NCI-H2081 (cell line): ENCODE measurements around the gene NF1.
"Not testable (repeated sequence)": the region's sequence is repeated elsewhere in the genome, so short reads cannot be mapped to it uniquely, and the experiment has no call there.

Source experiments
- DNase-seq, 2 experiments: peaks; one replicate each; lab custom pipeline; 2025; lab: John Stamatoyannopoulos, UW

Gene NF1

DNA sequence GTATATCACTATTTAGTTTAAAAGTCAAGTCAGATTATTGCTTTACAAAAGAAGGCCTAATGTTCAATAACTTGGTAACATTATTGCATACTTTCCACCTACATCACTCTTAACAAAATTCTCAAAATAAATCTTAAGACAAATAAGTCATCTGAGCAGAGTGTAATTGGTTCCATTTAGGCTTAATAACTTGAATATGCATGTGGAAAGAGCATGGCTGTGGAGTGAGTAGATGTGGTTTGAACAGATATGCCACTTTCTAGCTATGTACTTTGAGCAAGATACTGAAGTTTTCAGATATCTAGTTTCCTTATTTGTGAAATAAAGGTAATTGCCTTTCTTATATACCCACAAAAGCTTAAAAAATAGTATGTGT is 233.4 kb downstream of the NF1 start:
- no peak for DNase-seq

DNA sequence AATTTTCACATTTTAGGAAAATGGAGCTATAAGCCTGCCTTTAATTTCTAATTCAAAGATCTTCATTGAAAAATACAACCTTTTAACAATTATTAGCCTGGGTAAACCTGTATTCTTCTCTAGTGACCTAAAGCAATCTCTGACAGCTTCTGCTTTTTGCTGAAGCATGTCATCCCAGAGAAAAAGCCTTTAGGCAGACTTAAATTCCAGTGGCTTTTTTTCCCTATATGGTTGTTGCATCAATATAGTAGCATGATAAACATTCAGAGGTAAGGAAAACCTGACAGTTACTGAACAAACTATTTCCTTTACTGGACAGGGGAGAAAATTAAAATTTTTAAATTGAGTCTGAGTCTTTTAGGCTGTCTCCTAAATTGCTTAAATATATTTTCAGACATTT is 234.4 kb downstream of the NF1 start:
- DNase-seq, result no peak

DNA sequence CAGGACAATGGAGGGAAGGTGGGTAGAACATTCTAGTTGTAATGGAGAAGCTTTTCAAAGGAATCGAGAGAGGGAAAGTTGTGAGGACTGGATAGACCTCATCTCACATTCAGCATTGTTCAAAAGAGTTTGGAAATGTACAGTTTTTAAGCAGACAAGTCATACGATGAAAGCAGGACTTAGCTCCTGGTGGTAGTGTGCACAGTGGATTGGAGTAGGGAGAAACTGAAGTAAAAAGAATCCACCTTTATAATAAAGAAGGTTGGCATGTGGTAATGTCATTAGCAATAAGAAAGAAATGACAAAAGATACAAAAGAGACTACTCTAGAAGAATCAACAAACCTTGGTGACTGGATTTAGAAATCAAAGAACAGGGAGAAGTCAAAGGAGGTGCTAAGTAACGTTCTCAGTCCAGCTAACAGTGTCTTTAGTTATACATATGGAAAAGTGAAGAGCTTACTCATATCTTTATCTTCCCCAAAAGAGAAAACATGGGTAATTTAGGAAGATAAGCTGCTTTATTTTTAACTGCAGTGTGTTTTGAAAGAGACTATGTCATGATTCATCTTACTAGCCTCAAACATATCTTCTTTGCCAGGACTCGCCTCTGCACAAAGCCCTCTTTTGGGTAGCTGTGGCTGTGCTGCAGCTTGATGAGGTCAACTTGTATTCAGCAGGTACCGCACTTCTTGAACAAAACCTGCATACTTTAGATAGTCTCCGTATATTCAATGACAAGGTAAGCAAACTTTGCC is 245.3 kb downstream of the NF1 start:
- no peak for DNase-seq

DNA sequence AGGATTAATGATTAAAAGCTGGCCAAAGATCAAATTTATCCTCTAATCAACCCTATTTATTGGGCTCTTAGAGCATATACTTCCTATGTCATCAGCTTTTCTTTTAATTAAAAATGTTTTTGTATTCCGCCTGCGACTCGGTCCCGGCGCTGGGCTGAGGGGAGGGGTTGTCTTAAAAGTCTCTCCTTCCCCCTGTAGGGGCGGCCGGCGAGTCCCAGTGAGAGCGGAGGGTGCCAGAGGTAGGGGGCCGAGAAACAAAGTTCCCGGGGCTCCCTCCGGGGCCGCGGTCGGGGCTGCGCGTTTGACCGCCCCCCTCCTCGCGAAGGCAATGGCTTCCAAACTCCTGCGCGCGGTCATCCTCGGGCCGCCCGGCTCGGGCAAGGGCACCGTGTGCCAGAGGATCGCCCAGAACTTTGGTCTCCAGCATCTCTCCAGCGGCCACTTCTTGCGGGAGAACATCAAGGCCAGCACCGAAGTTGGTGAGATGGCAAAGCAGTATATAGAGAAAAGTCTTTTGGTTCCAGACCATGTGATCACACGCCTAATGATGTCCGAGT is 250.5 kb downstream of the NF1 start:
- not testable (repeated sequence) for DNase-seq

DNA sequence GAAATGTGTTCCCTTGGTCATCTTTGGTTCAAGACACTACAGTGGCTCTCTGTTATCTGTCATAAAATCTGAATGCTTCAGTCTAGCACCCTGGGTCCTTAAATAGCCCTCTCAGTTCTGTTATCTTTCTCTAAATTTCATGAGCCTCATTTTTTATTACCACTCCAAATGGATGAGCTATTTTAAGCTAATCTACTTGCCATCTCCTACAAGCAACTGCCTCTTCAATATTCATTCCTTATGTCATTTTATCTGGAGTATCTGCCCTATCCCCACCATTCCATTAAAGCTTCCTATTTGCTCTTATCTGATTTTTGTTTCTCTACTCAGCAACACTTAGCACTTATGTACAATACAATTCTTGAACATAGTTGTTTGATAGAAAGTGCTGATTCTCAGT is 254.7 kb downstream of the NF1 start:
- no peak for DNase-seq

DNA sequence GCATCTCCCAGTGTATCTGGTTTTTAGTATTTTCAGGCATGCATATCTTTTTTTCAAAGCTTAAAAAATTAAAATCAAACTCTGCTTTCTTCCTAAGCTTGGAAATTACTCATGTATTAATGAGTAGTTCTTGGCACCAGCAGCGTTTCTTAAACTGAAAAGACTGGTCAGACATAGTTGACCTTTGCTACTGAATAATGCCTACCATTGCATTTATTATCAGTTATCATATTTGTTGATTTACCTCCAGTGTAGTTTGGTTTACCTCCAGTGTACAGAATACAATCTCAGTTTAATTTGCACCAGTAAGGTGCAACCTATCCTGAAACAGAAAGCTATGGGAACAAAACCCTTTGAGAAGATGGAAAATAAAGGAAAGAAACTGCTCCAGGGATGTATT is 261.2 kb downstream of the NF1 start:
- DNase-seq, result no peak

DNA sequence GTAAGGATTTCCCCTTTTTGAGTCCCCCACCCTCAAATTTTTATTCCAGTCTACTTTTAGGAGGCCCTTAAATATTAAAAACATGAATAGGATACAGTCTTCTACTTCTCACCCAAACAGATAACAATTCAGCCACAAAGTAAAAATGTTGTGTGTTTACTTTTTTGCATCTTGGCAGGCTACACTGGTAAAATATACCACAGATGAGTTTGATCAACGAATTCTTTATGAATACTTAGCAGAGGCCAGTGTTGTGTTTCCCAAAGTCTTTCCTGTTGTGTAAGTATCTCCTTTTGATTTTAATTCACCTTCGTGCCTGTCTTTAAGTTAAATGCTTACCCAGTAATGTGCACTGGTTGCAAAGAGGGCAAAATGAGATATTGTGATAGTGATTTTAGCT is 262.3 kb downstream of the NF1 start:
- DNase-seq, result no peak

DNA sequence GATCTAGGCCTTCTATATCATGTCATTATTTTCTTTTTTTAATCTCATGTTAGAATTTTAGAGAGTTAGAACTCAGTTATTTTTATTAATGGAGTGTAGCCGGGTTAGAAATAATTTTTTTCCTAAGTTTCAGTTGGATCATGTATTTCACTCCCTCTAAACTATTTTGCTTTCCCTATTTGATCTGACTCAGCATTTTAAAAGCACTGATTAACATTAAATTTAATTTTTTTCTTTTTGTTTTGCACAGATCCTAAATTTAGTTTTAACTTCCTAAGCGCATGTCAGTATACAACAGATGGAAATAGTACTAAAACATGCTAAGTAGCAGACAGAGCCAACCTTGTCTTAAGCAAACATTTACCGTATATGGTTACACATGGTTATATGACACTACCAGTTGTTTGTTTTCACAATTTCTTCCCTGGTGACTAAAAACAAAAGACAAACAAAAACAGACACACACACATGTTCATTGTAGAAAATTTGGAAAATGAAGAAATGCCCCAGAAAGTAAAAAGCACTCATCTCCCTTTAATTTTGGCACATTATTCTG is 263.1 kb downstream of the NF1 start:
- peak; percentile 9 to 39 for DNase-seq

DNA sequence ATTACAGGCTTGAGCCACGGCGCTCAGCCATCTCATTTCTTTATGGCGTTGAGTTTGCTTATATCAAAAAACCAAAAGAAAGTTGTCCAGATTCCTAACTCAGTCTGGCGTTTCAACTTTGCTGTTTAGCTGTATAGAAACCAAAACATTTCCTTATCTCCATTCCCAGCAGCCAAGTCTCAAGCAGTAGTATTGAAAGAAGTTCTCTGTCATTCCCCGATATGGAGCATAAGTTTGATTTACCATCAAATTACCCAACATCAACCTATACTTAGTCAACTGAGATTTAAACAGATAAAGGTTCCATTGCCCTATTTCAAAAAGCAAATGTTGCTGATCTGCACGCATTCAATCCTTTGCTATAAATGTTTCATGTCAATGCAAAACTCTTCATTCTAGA is 269.2 kb downstream of the NF1 start:
- DNase-seq, result no peak

DNA sequence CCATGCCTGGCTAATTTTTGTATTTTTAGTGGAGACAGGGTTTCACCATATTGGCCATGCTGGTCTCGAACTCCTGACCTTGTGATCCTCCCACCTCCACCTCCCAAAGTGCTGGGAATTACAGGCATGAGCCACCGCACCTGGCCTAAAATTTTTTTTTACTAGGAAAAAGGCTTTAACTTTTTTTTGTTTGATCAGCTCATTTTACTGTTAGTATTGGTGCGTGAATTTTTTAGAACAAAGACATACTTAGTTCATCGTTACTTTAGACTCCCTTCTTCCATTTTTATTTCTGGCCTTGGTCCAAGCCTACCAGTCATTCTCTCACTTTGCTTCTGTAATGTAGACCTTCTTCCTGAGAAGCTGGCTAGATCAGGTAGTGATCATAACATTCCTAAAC is 271.3 kb downstream of the NF1 start:
- no peak for DNase-seq

DNA sequence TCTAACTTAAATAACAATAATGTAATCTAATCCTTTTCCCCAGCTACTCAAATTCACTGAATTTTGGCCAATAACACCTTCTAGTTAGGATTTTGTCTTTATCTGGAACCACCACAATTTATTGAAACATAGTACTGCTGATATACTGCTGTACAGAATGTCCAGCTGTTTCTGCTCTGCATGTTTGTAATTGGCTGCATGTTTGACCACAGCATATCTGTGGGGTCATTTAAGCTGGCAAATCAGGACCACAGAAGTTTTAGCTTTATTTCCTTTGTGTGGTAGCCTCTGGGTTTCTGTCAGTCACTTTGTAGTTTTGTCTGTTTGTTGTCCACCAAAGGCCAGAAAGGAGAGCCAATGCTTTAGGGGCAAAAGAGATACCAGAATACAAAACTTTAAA is 274.5 kb downstream of the NF1 start:
- DNase-seq, result no peak

DNA sequence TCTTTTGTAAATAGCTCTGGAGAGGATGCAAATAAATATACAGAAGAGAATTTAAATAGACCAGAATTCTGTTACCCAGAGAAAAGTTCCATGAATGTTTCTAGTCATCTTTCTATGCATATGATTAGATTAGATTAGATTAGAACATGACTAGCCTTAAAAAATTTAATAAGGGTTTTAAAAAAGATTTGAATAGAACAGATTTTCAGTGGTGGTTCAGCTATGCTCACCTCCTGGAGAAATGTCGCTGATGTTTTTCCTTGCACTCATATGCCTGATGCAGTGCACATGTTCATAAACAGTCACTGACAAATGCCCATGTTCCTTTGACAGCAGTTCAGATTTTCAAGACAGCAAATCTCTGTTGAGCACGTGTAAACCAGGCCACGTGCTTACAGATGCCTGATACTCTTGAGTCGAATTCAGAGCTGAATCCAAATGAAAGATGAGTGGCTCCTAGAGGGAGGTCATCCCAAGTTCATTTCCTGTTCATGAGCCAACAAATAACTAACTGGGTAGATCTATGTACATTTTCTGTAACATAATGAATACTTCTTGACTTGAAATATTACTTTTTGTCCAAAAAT is 276.8 kb downstream of the NF1 start:
- DNase-seq, result peak in 1 of 2 experiments; percentile 28

DNA sequence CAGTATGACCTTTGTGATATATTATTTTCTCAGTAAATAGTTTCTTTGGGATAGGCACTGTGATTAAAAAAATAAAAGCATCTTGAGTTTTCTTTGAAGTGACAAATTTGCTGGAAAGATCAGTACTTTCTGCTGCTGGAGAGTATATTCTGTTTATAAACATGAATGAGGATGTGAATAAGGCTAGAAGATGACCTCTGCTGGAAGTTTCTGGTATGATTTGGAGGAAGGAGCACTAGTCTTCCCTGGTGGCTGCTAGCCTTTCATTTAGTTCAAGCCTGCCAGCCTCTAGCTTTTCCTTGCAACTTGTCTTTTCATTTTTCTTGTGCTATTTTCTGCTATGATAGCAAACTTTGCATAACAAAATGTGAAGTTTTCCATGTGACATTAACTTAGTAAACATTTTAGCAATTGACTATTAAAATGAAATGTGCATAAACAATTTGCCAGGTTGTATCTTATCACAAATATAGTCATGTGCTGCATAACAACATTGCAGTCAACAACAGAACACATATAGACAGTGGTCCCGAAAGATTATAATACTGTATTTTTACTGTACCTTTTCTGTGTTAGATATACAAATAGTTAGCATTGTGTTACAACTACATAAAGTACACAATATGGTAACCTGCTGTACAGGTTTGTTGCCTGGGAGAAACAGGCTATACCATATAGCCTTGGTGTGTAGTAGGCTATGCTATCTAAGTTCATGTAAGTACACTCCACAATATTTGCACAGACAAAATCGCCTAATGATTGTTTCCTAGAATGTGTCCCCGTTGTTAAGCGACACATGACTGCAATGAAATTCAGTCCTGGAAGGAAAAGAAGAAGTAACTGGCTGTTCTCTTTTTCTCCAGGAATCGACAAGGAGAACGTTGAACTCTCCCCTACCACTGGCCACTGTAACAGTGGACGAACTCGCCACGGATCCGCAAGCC is 278.6 kb downstream of the NF1 start:
- DNase-seq, result peak; percentile 27 to 48

DNA sequence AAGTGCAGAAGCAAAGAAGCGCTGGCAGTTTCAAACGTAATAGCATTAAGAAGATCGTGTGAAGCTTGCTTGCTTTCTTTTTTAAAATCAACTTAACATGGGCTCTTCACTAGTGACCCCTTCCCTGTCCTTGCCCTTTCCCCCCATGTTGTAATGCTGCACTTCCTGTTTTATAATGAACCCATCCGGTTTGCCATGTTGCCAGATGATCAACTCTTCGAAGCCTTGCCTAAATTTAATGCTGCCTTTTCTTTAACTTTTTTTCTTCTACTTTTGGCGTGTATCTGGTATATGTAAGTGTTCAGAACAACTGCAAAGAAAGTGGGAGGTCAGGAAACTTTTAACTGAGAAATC is 279.3 kb downstream of the NF1 start:
- DNase-seq, result no peak

DNA sequence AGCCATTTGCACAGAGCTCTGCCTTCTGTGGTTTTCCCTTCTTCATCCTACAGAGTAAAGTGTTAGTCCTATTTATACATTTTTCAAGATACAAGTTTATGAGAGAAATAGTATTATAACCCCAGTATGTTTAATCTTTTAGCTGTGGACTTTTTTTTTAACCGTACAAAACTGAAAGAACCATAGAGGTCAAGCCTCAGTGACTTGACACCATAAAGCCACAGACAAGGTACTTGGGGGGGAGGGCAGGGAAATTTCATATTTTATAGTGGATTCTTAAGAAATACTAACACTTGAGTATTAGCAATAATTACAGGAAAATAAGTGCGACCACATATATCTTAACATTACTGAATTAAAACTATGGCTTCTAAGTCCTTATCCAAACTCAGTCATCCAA is 279.7 kb downstream of the NF1 start:
- no peak for DNase-seq

DNA sequence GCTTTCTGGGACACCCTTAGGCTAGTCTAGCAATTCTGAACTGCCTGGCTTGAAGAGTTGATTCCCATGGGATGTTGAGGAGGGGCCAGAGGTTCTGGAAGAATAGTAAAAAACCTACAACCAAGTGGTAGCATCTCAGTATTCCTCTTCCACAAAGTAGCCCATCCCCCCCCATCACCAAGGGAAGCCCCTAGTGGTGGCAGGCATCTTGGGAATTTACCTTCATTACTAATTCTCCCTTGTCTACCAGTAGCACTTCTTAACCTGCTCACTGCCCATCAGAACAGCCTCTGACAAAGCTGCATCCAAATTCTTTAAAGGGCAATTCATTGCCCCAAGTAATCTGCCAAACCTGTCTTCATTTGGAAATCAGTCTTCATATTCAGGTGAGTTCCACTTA is 283.9 kb downstream of the NF1 start:
- no peak for DNase-seq

DNA sequence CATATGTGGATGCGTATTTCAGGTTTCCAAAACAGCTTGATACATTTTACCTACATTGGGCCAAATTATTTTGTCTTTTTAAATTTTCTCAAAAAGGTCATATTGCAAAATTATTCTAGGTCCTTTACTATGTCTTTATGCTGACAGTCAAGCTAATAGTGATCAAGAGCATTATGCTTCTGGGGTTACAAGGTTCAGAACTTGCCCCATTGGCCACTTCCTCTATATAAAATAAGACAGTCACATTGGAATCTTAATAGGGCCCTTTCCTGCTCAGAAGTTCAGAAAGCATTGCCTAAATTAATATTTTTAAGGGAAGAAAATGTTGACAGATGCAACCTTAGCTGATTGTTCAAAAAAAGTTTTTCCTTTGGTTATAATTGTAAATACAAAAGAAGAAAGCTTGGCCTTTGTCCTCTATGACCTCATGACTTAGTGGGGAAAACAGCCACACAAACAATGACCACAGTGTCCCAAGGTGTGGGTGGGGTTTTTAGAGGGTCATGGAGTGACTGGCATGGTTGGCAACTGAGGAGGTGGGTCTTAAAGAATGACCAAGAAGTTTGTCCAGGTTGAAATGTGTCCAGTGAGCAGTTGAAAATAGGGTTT is 284.9 kb downstream of the NF1 start:
- no peak for DNase-seq

DNA sequence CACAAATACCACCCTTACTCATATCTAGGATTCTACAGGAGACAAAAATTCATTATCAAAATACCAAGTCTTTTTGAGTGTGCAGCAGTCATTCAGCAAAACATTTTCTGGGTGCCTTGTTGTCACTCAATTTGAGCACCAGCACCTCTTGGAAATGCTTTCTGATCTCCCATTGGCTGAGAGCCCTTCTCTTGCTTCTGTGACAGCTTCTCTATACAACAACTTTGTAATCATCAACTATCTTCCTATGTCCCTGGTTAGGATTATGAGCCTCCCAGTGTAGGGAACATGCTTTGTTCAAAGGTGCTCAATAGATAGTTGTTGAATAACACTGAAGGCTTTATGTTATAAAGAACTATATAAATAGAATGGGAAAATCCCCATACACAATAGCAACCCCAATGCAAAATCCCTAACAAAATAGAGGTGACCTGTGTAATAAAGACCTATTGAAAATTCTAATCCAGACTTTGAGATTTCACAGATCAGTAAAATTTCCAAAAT is 286.4 kb downstream of the NF1 start:
- no peak for DNase-seq

DNA sequence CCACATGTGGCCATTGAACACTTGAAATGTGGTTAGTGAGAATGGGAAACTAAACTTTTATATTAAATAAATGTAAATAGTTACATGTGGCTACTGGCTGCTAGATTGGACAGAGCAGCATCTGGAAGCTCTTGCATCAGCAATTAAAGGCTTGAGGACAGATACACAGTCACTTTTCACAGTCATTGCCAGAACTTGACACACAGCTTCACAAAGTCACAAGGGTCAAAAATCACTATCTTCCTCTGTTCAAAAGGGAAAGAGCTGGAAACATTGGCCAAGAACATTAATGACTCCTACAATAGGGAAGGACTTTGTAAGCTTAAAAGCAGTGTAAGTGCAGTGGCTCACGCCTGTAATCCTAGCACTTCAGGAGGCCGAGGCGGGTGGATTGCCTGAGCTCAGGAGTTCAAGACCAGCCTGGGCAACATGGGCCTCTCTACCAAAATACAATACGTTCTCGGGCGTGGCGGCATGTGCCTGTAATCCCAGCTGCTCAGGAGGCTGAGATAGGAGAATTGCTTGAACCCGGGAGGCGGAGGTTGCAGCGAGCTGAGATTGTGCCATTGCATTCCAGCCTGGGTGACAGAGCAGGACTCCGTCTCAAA is 288.0 kb downstream of the NF1 start:
- DNase-seq, result not testable (repeated sequence)

DNA sequence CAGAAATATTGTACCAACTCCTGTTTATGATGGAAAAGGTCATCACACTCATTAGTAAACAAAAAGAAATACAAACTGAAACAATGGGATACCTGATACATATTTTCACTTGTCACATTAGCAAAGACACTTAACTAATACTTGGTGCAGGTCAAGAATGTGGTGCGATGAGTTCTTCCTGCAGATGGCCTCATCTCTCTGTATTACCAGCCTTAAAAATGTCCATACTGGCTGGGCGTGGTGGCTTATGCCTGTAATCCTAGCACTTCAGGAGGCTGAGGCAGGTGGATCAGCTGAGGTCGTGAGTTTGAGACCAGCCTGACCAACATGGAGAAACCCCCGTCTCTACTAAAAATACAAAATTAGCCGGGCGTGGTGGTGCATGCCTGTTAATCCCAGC is 288.7 kb downstream of the NF1 start:
- not testable (repeated sequence) for DNase-seq
